ENCODE results near the gene OR10P1.

DNA sequence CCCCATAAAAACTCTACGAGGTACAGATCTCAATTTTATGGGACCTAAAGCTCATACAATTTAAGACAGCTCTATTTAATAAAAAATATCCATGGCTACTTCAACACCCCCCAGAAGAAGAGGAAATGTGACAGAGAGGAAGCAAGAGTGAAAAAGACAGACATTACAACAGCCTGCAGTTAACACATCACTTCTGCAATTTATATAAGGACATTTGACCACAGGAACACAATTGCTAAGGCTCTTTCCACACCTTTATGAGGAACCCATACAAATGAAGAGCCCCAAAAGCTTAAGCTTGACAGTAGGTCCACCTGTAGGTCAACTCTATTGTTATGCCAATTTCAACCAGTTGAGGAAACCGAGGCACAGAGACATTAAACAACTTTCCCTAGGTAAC is 5.6 kb downstream of the OR10P1 start:
- TF ChIP-seq, protein P1, sequence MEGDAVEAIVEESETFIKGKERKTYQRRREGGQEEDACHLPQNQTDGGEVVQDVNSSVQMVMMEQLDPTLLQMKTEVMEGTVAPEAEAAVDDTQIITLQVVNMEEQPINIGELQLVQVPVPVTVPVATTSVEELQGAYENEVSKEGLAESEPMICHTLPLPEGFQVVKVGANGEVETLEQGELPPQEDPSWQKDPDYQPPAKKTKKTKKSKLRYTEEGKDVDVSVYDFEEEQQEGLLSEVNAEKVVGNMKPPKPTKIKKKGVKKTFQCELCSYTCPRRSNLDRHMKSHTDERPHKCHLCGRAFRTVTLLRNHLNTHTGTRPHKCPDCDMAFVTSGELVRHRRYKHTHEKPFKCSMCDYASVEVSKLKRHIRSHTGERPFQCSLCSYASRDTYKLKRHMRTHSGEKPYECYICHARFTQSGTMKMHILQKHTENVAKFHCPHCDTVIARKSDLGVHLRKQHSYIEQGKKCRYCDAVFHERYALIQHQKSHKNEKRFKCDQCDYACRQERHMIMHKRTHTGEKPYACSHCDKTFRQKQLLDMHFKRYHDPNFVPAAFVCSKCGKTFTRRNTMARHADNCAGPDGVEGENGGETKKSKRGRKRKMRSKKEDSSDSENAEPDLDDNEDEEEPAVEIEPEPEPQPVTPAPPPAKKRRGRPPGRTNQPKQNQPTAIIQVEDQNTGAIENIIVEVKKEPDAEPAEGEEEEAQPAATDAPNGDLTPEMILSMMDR (IDR thresholded peaks at IDR 0.05): no peak
- no peak for TF ChIP-seq POLR2A (IDR thresholded peaks at IDR 0.05)

All from Peyer's patch (tissue), 4 donors.